Measurements from ENCODE around the gene GNAT3.

GRCh38 chr7:80412842-80413241, 99.0 kb downstream of the GNAT3 start:
- no peak for TF ChIP-seq CTCF (IDR thresholded peaks at IDR 0.05; ENCODE audit: insufficient read depth, low read depth, low read length)
- TF ChIP-seq EZH2 (IDR thresholded peaks at IDR 0.05; ENCODE audit: insufficient read depth, low read length), result no peak

Measured in astrocyte (in vitro differentiated cells and primary cell).